ENCODE data around the gene PGBD1. TPM values are rescaled to one million over a fixed set of nuclear protein-coding genes. Genes with fewer than 3 reads are reported as not detected.

Gene PGBD1
- total and polyA plus RNA-seq, 2 donors (not counting 3 experiments of a cell fraction or from before 2014, with no cell fraction given), result 4.2 to 9.6 TPM

GRCh38 chr6:28333599-28334018, 52.2 kb downstream of the PGBD1 start:
- FAIRE-seq, result no peak
- CTCF ChIA-PET, result interaction anchor here (2.3 kb wide), 1 partner anchor 22 kb away, joined by 9 read pairs; no protein-coding TSS in a partner anchor

More at GRCh38 chr6:28333599-28334018, 52.2 kb downstream of the PGBD1 start:
- dilution Hi-C loops (cut with MboI; ENCODE audit: extremely low pct_ligation_motif_present, low sequenced_read_pairs), result no loop called here
- Histone ChIP-seq H3K9me1 (replicated peaks; ENCODE audit: control insufficient read depth, extremely low read depth, insufficient read depth, low read length) (no peaks in the 10 kb centered on the region), H3K36me3 (ENCODE audit: control insufficient read depth in 2 of 2, extremely low read depth in 1 of 2, insufficient read depth in 2 of 2, low read length in 2 of 2) (no peaks in the 10 kb centered on the region), H3K27ac (ENCODE audit: insufficient read depth, low read depth, low read length) (no peak overlapping the region), H4K20me1 (replicated peaks; ENCODE audit: control insufficient read depth, extremely low read depth, insufficient read depth, low read length) (no peaks in the 10 kb centered on the region), H3K4me2 (ENCODE audit: insufficient read depth, low read length) (no peak overlapping the region), H3K4me1 (ENCODE audit: control insufficient read depth, extremely low read depth, insufficient read depth, low read length) (peaks cover 15% of the 10 kb centered on the region), H3K9me3 (replicated peaks; ENCODE audit: control insufficient read depth, insufficient read depth, low read length) (no peaks in the 10 kb centered on the region), H3K27me3 (ENCODE audit: control insufficient read depth in 2 of 2, insufficient read depth in 2 of 2, low read length in 2 of 2) (no peaks in the 10 kb centered on the region), H3K4me3 (replicated peaks in 1 of 3; ENCODE audit: insufficient read depth in 1 of 3, low read depth in 1 of 3, low read length in 3 of 3) (no peak overlapping the region), H3K79me2 (ENCODE audit: control insufficient read depth, insufficient read depth, low read length) (no peaks in the 10 kb centered on the region), H3K9ac (replicated peaks; ENCODE audit: extremely low read depth, insufficient read depth, low read length) (no peak overlapping the region), H2AFZ (ENCODE audit: low read depth, low read length) (no peak overlapping the region)
- POLR2A ChIA-PET, result no interaction called here
- BruUV-seq (replicated peaks), result no TSS peak
- no peak for TF ChIP-seq GATA2 (IDR thresholded peaks at IDR 0.05; ENCODE audit: insufficient read depth, insufficient read length, low read depth, low read length)
- TF ChIP-seq MAX (IDR thresholded peaks at IDR 0.05; ENCODE audit: insufficient read depth, insufficient read length), result no peak
- no peak for TF ChIP-seq CTCF (IDR thresholded peaks at IDR 0.05; ENCODE audit: extremely low read depth in 1 of 2, insufficient read depth in 1 of 2, low read depth in 1 of 2, low read length in 2 of 2)
- no peak for TF ChIP-seq POLR2A (IDR thresholded peaks at IDR 0.05; ENCODE audit: low read depth, low read length)
- no peak for TF ChIP-seq MYC (IDR thresholded peaks at IDR 0.05; ENCODE audit: low read depth, low read length)
- no peak for TF ChIP-seq POLR2AphosphoS5 (IDR thresholded peaks at IDR 0.05; ENCODE audit: insufficient read depth, low read depth, low read length)
- no peak for TF ChIP-seq JUN (IDR thresholded peaks at IDR 0.05; ENCODE audit: borderline replicate concordance, insufficient read depth, insufficient read length, low read depth)
- TF ChIP-seq FOS (IDR thresholded peaks at IDR 0.05; ENCODE audit: borderline replicate concordance, insufficient read depth, low read length), result no peak
- no peak for TF ChIP-seq EZH2 (IDR thresholded peaks at IDR 0.05; ENCODE audit: borderline replicate concordance, low read depth, low read length, severe bottlenecking)
- intact Hi-C loops (cut with micrococcal nuclease), result loop anchor here (2.0 kb wide), 1 partner anchor 253 kb away; the partner anchor contains the start of gene ZNF165
- no peak for DNase-seq (ENCODE audit: low read depth, low spot score)
